Mucosa of gallbladder (tissue), 1 donor: Measurements from ENCODE around the gene PQBP1. TPM values are rescaled to one million over a fixed set of nuclear protein-coding genes. Genes with fewer than 3 reads are reported as not detected.
"Not testable (repeated sequence)": the region's sequence is repeated elsewhere in the genome, so short reads cannot be mapped to it uniquely, and the experiment has no call there.

Source experiments
- DNase-seq: peaks from one replicate; pipeline ENCODE4 v3.0.0-alpha.2; 2020; ENCODE audit warnings: low spot score
- total RNA-seq: library from RNA; stranded (reverse); gene quantifications from one replicate; pipeline ENCODE4 v1.2.1, GENCODE V29; 2021
- donor health status: DM: no; HTN: no; CAD: no.

PQBP1 gene
- 77.5 TPM for total RNA-seq

DNA sequence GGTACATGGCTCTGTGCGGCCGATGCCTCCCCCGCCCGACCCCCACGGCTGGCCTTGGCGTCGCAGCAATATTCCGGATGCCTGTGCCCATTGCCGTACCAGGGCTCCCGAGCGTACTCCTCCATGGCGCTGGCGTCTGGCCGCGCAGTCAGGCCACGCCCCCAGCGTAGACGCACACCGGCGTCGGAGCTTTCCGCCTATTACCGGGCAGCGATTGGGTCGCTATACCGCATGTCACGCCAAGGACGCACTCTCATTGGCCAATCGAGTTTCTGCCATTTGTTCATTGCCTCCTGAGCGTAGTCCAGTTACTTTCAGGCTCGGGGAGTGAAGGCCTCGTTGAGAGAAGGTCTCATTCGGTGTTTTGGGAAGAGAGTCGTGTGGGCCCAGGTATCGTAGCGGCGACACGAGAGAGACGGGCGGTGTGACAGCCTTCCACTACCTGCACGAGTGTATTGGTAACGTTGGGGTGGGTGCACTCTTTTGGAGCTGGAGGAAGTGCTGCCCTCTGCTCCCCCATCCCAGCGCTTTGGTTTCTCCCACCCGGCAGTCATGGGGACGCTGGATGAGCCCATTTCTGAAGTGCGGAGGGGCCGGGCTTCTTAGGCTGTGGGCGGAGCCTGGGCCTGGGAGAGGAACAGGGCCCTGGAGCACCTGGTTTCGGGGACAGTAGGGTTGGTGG, at the start of gene PQBP1, which contains the start of gene TIMM17B:
TSS of gene PQBP1 (plus strand) at position 306 of the 682 bp plus-strand sequence. CDS start 580 bp downstream, outside the sequence.
TSS of gene TIMM17B (minus strand) at position 144 of the 682 bp plus-strand sequence. CDS start at position 125, 19 bp downstream.
- DNase-seq: peak; percentile 91

DNA sequence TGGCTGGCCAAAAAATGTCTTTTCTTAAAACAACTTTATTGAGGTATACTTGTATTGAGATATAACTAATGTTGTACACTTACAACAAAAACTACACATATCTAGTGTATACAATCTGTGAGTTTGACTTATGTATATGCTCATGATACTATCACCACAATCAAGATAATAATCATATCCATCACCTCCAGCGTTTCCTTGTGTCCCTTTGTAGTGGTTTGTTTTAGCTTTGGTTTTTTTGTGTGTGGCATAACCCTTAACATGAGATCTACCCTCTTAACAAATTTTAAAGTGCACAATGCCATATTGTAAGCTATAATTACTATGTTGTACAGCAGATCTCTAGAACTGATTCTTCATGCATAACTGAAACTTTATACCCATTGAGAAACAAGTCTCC, 48.9 kb upstream of the PQBP1 start:
- DNase-seq: no peak

GRCh38 chrX:48852857-48853256, 44.9 kb upstream of the PQBP1 start:
- no peak for DNase-seq

DNA sequence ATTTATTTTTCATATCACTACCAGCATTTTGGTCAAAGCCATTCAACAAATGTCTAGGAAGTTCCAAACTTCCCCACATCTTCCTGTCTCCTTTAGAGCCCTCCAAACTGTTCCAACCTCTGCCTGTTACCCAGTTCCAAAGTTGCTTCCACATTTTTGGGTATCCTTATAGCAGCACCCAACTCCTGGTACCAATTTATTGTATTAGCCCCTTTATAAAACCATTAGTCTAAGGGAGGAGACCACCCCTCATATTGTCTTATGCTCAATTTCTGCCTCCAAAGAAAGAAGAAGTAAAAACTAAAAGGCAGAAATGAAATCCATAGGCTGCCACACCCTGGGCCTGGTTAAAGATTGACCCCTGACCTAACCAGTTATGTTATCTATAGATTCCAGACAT, 44.2 kb upstream of the PQBP1 start:
- not testable (repeated sequence) for DNase-seq

DNA sequence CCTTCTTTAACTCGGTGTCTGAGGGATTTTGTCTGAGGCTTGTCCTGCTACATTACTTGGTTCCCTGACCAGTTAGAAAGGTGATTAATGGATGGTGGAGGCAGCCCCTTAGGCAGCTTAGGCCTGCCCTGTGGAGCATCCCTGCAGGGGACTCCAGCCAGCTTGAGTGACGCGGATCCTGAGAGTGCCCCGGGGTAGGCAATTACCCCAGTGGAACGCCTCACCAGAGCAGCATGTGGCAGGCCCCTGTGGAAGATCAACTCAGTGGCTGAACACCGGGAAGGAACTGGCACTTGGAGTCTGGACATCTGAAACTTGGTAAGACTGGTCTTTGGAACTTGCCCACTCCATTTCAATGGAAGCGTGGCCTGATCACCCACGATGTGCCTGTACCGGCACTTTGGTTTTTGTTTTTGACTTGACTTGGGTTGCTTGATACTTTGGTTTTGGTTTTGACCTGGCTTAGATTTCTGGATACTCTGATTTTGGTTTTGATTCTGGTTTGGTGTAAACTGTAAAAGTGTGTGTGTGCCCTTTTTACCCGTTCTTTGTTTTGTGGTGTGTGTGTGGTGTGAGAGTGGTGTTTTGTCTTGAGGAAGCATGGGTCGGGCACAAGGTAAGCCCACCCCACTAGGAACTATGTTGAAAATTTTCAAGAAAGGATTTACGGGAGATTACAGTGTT, 43.5 kb upstream of the PQBP1 start:
- not testable (repeated sequence) for DNase-seq

- DNase-seq: no peak
Measured at GRCh38 chrX:48854898-48855297, 42.8 kb upstream of the PQBP1 start.

- DNase-seq: no peak
Measured at GRCh38 chrX:48864210-48864609, 33.5 kb upstream of the PQBP1 start.

GRCh38 chrX:48872017-48872416, 25.7 kb upstream of the PQBP1 start:
- DNase-seq: not testable (repeated sequence)

- not testable (repeated sequence) for DNase-seq
Measured at GRCh38 chrX:48876944-48877343, 20.8 kb upstream of the PQBP1 start.

DNA sequence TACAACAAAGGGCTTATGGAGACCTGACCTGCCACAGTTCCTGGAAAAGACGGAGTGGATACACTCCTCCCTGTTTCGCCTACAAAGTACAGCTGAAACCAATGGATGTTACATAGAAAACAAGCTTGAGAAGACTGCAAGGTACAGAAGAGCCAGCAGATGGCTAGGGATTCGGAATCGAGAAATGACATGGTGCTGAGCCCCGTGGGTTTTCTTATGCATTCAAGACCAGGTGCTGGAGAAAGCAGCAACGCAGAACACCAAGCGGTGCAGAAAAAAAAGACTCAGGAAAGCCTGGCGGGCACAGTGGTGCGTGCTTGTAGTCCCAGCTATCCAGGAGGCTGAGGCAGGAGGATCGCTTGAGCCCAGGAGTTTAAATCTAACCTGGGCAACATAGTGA, 14.0 kb upstream of the PQBP1 start:
- DNase-seq: no peak

GRCh38 chrX:48886586-48886985, 11.1 kb upstream of the PQBP1 start:
- DNase-seq: not testable (repeated sequence)

DNA sequence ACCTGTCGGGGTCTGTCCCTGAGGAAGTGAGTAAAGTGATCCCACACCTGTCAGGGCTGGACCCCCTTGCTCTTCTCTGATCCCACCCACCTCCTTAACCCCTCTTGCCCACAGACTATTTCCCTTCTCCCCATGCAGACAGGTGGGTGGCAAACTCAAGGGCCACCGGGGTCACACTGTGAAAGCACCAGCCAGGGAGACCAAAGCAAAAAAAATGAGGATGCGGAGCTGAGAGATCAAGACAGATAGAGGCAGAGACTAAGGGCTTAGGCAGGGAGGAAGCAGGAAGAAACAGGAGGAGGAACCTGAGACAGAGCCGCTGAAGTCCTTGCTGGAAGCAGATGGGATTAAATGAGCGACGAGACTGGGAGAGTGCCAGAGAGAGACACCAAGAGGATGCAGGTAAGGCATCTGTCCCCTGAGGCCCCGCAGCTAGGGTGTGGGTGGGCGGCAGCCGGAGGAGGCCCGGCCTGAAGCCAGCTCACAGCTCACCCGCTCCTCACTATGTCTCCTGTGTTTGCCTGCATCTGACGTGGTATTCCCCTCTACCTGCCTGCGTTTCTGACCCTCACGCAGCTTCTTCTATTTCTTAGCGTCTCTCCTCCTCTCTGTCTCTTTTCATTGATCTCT, 7.3 kb upstream of the PQBP1 start:
- no peak for DNase-seq

GRCh38 chrX:48890934-48891401, 6.8 kb upstream of the PQBP1 start:
- no peak for DNase-seq

DNA sequence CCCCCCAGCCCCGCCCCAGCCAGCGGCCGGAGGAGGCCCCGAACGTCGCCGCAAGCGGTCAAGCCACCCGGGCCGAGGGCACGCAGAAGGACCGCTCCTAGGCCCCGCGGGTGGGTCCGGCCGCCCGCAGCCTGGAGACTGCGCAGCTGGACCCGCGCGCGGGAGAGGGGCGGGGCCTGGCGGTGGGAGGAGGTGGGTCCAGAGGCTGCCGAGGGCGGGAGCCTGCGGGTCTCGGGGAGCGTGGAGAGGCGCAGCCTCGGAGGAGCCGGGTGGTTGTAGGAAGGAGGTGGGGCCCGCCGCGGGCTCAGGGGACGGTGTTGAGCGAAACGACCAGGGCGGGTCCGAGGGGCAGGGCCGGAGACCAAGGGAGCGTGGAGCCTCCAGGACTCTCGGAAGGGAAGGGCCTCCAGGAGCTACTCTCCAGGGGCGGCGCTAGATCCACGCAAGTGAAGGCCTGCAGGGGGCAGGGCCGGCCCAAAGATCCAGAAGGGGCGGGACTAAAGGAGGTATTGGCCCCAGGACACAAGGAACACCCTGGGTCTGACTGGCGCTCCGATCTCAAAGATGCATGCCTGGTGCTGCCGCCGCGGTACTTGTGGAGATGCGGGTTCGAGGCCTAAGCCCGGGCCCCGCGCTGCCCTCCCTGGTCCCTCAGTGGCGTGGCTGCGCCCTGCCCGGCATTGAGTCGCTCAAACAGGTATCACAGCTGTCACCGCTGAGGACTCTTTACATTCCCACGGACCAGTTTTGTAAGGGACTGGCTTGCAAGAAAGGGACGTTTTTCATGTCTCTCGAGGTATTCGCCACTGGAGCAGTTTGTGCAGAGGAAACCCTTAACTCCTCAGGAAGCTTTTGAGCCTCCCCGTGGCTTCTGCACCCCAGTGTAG, 6.1 kb upstream of the PQBP1 start:
- peak; percentile 85 for DNase-seq

DNA sequence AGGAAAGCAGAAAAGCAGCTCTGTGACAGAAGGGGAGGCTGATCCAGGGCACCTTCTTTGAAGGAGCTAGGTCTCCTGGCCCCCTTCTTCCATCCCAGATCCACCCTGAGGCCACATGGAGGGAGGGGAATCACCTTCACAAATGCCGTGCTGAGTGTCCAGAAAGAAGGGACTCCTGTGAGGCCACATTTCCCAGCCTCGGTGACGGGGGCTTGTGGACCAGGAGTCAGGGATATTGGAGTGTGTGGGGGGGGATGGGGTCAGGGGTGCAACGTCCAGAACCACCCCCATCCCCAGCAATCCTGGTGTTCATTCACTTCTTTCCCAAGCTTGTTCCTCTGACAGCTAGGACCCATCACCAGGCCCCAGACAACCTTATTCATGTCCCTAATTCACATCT, 4.8 kb upstream of the PQBP1 start:
- DNase-seq: no peak

DNA sequence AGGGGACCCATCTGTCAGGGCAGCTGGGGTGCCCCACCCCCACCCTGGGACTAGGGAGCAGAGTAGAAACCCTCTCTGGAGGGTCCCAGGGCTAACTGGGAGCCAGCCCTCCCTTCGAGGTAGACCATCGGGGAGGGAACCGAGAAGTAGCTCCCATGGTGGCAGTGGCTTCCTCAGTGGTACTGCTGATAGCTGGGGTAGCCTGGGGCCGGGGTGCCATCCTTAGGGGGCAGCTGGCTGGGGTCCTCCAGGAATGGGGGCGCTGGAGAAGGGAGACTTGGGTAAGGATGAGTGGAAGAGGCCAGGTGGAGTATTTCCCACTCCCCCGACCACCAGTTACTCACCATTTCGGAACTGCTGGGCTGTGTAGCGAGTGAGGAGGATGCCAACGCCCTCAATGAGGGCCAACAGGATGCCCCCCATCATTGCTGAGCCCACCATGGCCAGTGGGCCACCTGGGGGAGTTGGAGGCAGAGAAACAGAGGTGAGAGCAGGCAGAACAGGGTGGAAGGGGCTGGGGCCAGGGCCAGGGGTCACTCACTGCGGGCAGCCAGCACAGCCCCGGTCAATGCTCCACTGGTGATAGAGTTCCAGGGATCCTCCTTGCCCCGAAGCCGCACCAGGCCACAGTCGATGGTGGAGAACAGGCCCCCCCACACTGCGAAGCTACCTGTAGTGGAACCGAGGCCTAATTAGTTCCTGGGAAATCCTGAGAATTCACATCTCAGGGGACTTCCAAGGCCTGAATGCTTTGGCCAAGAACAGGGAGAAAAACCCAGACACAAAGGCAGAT, 4.0 kb upstream of the PQBP1 start:
- no peak for DNase-seq

DNA sequence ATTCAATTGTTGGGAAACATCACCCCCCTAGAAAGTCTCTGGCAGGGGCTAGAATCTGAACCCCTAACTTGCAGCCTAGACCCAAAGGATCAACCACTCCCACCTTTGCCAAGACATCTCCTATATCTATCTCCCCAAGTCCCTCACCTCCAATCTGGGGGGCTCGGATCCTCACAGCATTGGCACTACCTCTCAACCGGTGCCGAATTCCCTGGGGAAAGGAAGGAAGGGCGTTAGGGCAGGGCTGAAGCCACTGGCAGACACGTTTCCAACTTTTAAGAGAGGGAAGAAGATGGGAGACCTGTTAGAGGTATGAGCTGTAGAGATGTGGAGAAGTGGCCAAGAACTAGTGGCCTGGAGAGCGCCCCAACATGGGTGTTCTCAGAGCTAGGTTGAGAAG, 2.8 kb upstream of the PQBP1 start:
- DNase-seq: no peak

GRCh38 chrX:48896611-48897011, 1.1 kb upstream of the PQBP1 start:
- DNase-seq: no peak

DNA sequence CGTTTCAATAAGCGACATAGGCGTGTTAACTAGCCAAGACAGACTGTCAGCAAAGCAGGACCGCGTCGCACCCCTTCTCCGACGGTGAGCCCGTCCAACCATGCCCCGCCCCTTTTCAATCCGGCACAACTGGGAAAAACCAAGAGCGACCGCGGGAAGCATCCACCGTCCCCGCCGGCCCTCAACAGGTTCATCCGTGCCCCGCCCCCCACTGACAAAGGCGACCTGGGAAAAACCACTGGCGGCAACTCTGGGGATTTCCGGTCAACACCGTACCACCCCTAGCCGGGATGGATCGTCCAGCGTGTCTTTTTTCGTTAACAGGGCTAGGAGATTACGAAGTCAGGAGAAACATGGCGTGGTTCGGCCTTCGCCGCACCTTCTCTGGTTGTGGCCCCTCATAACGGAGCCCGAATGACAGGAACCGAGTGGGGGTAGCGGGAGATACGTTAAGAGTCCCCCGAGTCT, 539 bp upstream of the PQBP1 start:
- DNase-seq: peak; percentile 67

DNA sequence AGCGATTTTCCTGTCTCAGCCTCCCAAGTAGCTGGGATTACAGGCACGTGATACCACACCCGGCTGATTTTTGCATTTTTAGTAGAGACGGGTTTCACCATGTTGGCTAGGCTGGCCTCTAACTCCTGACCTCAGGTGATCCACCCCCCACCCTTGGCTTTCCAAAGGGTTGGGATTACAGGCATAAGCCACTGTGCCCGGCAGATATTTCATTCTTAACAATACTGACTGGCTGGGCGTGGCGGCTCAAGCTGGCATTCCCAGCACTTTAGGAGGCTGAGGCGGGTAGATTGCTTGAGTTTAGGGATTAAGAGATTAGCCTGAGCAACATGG, 1.3 kb downstream of the PQBP1 start:
- no peak for DNase-seq

GRCh38 chrX:48901069-48901468, 3.3 kb downstream of the PQBP1 start:
- no peak for DNase-seq
